ENCODE data around the gene CLPX.

CLPX gene

DNA sequence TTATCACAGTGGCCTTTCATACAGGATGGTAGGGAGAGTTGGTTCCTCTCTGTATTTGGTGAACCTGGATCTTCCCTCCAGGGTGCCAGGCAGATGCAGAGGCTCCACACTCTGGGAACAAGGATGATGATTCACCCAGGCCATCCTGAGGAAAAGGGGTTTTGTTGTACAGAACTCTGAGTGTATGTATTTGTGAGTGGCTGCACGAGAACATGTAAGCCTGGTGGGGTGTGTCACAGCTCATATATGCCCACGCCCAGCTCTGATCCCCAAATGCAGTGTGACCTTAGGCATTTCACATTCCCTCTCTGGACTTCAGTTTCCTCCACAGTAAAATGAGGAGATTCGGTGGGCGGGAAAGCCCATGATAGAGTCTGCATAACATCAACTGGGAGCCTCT, 37.7 kb upstream of the CLPX start:
- CTCF ChIA-PET, result interaction anchor here (0.6 kb wide), 1 partner anchor 20 kb away, joined by 4 read pairs; no protein-coding TSS in a partner anchor
- no peak for DNase-seq (ENCODE audit: low spot score)
- H3K27ac ChIP-seq, result no peak overlapping the region
- TF ChIP-seq, protein P1, sequence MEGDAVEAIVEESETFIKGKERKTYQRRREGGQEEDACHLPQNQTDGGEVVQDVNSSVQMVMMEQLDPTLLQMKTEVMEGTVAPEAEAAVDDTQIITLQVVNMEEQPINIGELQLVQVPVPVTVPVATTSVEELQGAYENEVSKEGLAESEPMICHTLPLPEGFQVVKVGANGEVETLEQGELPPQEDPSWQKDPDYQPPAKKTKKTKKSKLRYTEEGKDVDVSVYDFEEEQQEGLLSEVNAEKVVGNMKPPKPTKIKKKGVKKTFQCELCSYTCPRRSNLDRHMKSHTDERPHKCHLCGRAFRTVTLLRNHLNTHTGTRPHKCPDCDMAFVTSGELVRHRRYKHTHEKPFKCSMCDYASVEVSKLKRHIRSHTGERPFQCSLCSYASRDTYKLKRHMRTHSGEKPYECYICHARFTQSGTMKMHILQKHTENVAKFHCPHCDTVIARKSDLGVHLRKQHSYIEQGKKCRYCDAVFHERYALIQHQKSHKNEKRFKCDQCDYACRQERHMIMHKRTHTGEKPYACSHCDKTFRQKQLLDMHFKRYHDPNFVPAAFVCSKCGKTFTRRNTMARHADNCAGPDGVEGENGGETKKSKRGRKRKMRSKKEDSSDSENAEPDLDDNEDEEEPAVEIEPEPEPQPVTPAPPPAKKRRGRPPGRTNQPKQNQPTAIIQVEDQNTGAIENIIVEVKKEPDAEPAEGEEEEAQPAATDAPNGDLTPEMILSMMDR (conservative IDR thresholded peaks at IDR 0.05; ENCODE audit: low read depth), result no peak
- POLR2A ChIA-PET (ENCODE audit: low non-redundant PET), result no interaction called here

DNA sequence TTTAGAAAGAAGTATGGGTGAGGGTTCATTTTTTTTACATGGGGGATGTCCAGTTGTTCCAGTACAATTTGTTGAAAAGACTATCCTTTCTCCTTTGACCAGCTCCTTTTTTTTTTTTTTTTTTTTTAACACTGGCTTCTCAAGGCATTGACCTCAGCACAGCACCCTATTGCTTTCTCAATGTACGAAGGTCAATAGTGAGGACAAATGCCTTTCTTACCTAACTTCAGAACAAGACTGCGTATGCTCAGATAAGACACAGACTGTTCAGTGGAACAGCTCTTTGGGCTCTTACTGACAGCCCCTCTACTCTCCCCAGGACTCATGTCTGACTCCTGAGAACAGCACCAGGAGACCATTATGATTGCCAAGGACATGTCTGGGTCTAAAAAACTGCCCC, 36.6 kb upstream of the CLPX start:
- CTCF ChIA-PET, result no interaction called here
- TF ChIP-seq, protein P1 (conservative IDR thresholded peaks at IDR 0.05; ENCODE audit: low read depth), result no peak
- POLR2A ChIA-PET (ENCODE audit: low non-redundant PET), result no interaction called here
- DNase-seq (ENCODE audit: low spot score), result no peak
- H3K27ac ChIP-seq, result no peak overlapping the region

DNA sequence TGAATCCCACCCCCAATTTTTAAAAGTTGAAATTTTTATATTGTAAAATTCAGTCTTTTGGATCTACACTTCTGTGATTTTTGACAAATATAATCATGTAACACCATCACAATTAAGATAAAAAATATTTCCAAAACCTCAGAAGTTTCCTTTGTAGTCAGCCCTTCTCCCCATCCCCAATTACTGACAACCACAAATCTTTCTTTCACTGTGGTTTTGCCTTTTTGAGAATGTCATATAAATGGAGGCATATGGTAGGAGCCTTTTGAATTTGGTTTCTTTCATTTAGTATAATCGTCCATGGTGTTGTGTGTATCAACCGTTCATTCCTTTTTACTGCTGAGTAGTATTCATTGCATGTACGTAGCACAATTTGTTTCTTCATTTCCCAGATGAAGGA, 34.0 kb upstream of the CLPX start:
- no peak for DNase-seq (ENCODE audit: low spot score)
- CTCF ChIA-PET, result no interaction called here
- POLR2A ChIA-PET (ENCODE audit: low non-redundant PET), result no interaction called here

DNA sequence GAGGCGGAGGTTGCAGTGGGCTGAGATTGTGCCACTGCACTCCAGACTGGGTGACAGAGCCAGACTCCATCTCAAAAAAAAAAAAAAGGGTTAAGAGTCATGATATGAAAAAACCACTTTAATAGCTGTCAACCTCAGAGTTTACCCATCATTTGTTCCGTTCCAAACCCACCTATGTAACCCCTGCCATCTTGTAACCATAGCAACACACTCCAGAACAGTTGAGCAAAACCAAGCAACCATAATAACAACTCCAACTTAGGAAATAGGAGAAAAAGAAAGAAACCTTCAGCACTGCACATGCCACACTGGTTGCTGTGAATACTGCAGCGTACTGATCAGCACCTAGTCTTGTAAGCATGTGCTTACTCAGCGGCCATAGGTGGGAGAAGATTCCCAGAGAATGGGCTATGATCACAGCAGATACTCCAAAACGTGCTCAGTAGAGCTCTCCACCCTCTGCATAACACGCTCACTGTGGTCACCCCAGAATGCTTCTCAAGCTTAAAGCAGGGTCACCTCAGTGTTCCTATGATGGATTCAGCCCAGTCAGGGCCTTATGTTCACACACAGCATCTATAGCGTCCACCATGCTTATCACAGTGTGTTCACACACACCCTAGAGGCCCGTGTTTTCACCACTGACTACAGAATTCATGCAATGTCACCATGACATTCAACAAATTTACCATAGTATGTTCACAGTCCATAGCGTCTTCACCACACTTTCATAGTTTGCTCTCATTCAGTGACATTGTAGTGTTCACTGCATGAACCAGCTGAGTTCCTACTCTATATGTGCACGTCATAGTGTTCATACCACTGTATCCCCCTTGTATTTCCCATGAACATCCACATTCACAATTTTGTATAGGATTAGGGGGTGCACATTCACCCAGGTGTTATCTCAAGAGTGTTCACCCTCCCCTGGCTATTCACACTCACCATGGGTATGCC, 32.7 kb upstream of the CLPX start:
- no peak for DNase-seq (ENCODE audit: low spot score)
- POLR2A ChIA-PET (ENCODE audit: low non-redundant PET), result no interaction called here
- H3K27ac ChIP-seq, result no peak overlapping the region
- TF ChIP-seq, protein P1 (conservative IDR thresholded peaks at IDR 0.05; ENCODE audit: low read depth), result no peak
- CTCF ChIA-PET, result interaction anchor here (1.4 kb wide), 1 partner anchor 53 kb away, joined by 4 read pairs; no protein-coding TSS in a partner anchor

More for the DNA sequence above, 34.0 kb upstream of the CLPX start:
- TF ChIP-seq, protein P1 (conservative IDR thresholded peaks at IDR 0.05; ENCODE audit: low read depth), result no peak
- H3K27ac ChIP-seq, result no peak overlapping the region

DNA sequence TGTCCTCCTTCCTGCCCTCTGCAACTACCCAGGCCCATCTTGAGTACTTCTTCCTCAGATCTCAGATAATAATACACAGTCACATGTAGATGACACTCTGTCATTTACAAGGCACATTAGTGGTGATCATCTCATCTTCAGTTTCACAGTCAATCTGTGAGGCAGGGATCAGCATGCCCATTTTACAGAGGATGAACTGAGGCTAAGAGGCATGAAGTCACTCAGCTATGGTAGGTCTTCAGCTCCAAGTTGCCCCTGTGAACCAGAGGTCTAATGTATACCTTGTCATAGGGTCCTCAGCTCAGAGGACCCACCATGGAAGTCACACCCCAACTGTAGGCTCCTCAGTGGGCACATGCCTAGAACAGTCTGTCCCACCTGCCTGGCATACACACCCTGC, 30.4 kb upstream of the CLPX start:
- ChIA-PET CTCF (interaction anchor here (0.5 kb wide), 1 partner anchor 15 kb away, joined by 3 read pairs; no protein-coding TSS in a partner anchor), POLR2A (ENCODE audit: low non-redundant PET) (no interaction called here)

DNA sequence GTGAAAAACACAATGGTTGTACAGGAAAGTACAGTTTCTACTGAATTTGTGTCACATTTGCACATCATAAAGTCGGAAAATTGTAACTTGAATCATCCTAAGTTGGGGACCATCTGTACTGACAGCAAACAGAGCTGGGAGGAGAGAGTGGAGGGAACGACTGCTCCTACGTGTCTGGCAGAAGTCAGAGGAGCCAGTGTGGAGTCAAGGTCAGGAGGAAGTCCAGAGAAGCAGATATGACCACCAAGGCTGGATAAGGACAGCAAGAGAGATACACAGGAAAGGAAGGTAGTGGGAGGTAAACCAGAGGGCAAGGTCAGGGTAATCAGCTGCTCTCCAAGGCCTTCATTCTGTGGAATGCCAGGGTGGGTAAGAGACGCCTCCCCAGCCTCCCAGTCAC, 28.9 kb upstream of the CLPX start:
- TF ChIP-seq, protein P1 (conservative IDR thresholded peaks at IDR 0.05; ENCODE audit: low read depth), result no peak
- DNase-seq (ENCODE audit: low spot score), result no peak
- ChIA-PET POLR2A (ENCODE audit: low non-redundant PET) (no interaction called here), CTCF (no interaction called here)
- no peak overlapping the region for H3K27ac ChIP-seq

More for the DNA sequence above, 30.4 kb upstream of the CLPX start:
- TF ChIP-seq, protein P1 (conservative IDR thresholded peaks at IDR 0.05; ENCODE audit: low read depth), result no peak
- DNase-seq (ENCODE audit: low spot score), result no peak
- no peak overlapping the region for H3K27ac ChIP-seq
